NCI-H1417 (cell line): ENCODE measurements around the gene ZNF746.

Experiments used
- DNase-seq, 3 experiments: peaks; one replicate each; lab custom pipeline; 2025; lab: John Stamatoyannopoulos, UW

ZNF746 gene

GRCh38 chr7:149427893-149428292 is 69.7 kb downstream of the ZNF746 start:
- no peak for DNase-seq

- peak in 1 of 3 experiments; percentile 45 for DNase-seq
These were observed 70.4 kb downstream of the ZNF746 start for GRCh38 chr7:149427096-149427680.

- DNase-seq: peak in 2 of 3 experiments; percentile 87 to 90
These were observed 74.0 kb downstream of the ZNF746 start for GRCh38 chr7:149423449-149424110.

GRCh38 chr7:149422914-149423301 is 74.7 kb downstream of the ZNF746 start:
- peak in 2 of 3 experiments; percentile 81 to 83 for DNase-seq
